GM23338 (cell line): ENCODE measurements around the gene NTPCR. TPM values are rescaled to one million over a fixed set of nuclear protein-coding genes. Genes with fewer than 3 reads are reported as not detected.

Experiments
- ATAC-seq: fragments of 200-7000 bp; cut with Tn5 transposase; 3 replicates; pipeline ENCODE4 v1.9.1; 2020
- DNase-seq: peaks from one replicate; pipeline ENCODE4 v3.0.0-alpha.2; 2015; ENCODE audit warnings: low spot score
- H2AFZ ChIP-seq: fragments of 200-600 bp; sonication (generic); 2 replicates; pipeline ENCODE4 v1.8.0; 2016; ENCODE audit warnings: antibody characterized with exemption, mild to moderate bottlenecking, moderate library complexity
- H3F3A ChIP-seq: fragments of 200-600 bp; sonication (generic); replicated peaks from 2 replicates; pipeline ENCODE4 v1.8.0; 2017; ENCODE audit warnings: antibody characterized with exemption, mixed run types, low read depth
- H3K27ac ChIP-seq: fragments of 200-600 bp; sonication (generic); 2 replicates; pipeline ENCODE4 v1.6.1; 2016; ENCODE audit warnings: low read depth
- H3K27me3 ChIP-seq: fragments of 200-600 bp; sonication (generic); 2 replicates; pipeline ENCODE4 v1.8.0; 2016; ENCODE audit warnings: mild to moderate bottlenecking, mixed run types, moderate library complexity; ENCODE audit not compliant: insufficient read depth
- H3K36me3 ChIP-seq: fragments of 200-600 bp; sonication (generic); 2 replicates; pipeline ENCODE4 v1.8.0; 2016; ENCODE audit warnings: mild to moderate bottlenecking; ENCODE audit not compliant: insufficient read depth
- H3K4me1 ChIP-seq: fragments of 200-600 bp; sonication (generic); 2 replicates; pipeline ENCODE4 v1.8.0; 2016; ENCODE audit warnings: mild to moderate bottlenecking, moderate library complexity; ENCODE audit not compliant: insufficient read depth
- H3K4me2 ChIP-seq: fragments of 200-600 bp; sonication (generic); 2 replicates; pipeline ENCODE4 v1.7.1; 2017; ENCODE audit warnings: mixed run types
- H3K4me3 ChIP-seq: fragments of 200-600 bp; sonication (generic); 2 replicates; pipeline ENCODE4 v1.6.1; 2016; ENCODE audit warnings: mixed run types
- H3K79me2 ChIP-seq: fragments of 200-600 bp; sonication (generic); replicated peaks from 2 replicates; pipeline ENCODE4 v1.8.0; 2017; ENCODE audit warnings: mild to moderate bottlenecking; ENCODE audit not compliant: insufficient read depth
- H3K9me2 ChIP-seq: fragments of 200-600 bp; sonication (generic); 2 replicates; pipeline ENCODE4 v1.8.0; 2017; ENCODE audit not compliant: insufficient read depth
- H4K20me1 ChIP-seq: fragments of 200-600 bp; sonication (generic); replicated peaks from 2 replicates; pipeline ENCODE4 v1.8.0; 2017; ENCODE audit warnings: mild to moderate bottlenecking; ENCODE audit not compliant: insufficient read depth
- H3K27ac Mint-ChIP-seq: 2 replicates; pipeline ENCODE4 v1.8.0; 2020; ENCODE audit warnings: inconsistent platforms, mild to moderate bottlenecking, moderate library complexity, mixed read lengths
- H3K27me3 Mint-ChIP-seq: 3 replicates; pipeline ENCODE4 v1.8.0; 2022; ENCODE audit warnings: low read depth, mild to moderate bottlenecking, moderate library complexity, mixed read lengths, inconsistent platforms; ENCODE audit not compliant: insufficient read depth, poor library complexity
- H3K36me3 Mint-ChIP-seq: 3 replicates; pipeline ENCODE4 v1.8.0; 2021; ENCODE audit warnings: low read depth, mild to moderate bottlenecking, inconsistent platforms, moderate library complexity, mixed read lengths
- H3K4me1 Mint-ChIP-seq: 3 replicates; pipeline ENCODE4 v1.8.0; 2020; ENCODE audit warnings: mild to moderate bottlenecking, inconsistent platforms, mixed read lengths
- H3K4me3 Mint-ChIP-seq: 3 replicates; pipeline ENCODE4 v1.8.0; 2021; ENCODE audit warnings: moderate library complexity, mild to moderate bottlenecking, inconsistent platforms, mixed read lengths
- H3K9me3 Mint-ChIP-seq: 3 replicates; pipeline ENCODE4 v1.8.0; 2020; ENCODE audit warnings: moderate library complexity, mild to moderate bottlenecking, inconsistent platforms, mixed read lengths
- CREB1 ChIP-seq: fragments of 250-450 bp; sonication (Bioruptor Pico); IDR thresholded peaks from 2 replicates; pipeline ENCODE4 v1.5.0; 2020; ENCODE audit warnings: low read depth, mild to moderate bottlenecking, moderate library complexity
- EZH2 ChIP-seq: fragments of 200-600 bp; sonication (generic); IDR thresholded peaks from one replicate; pipeline ENCODE4 v1.8.0; 2017; ENCODE audit warnings: antibody characterized with exemption, mild to moderate bottlenecking, low read depth; ENCODE audit not compliant: unreplicated experiment
- EZH2phosphoT487 ChIP-seq: fragments of 200-600 bp; sonication (generic); IDR thresholded peaks from one replicate; pipeline ENCODE4 v1.8.1; 2018; ENCODE audit warnings: antibody characterized with exemption; ENCODE audit not compliant: unreplicated experiment
- JUNB ChIP-seq: IDR thresholded peaks from one replicate; pipeline ENCODE4 v1.6.1; 2016; ENCODE audit warnings: antibody characterized with exemption; ENCODE audit not compliant: unreplicated experiment
- NANOG ChIP-seq: IDR thresholded peaks from 2 replicates; pipeline ENCODE4 v1.6.1; 2016; ENCODE audit warnings: antibody characterized with exemption, borderline replicate concordance
- POLR2AphosphoS5 ChIP-seq: IDR thresholded peaks from 2 replicates; pipeline ENCODE4 v1.6.1; 2016; ENCODE audit warnings: antibody characterized with exemption, low read depth
- STAT1 ChIP-seq: IDR thresholded peaks from one replicate; pipeline ENCODE4 v1.6.1; 2016; ENCODE audit warnings: antibody characterized with exemption; ENCODE audit not compliant: unreplicated experiment
- ZNF114 ChIP-seq: fragments of 250-450 bp; sonication (Bioruptor Pico); IDR thresholded peaks from 2 replicates; pipeline ENCODE4 v1.5.0; 2020; ENCODE audit warnings: mild to moderate bottlenecking, moderate library complexity
- ZNF331 ChIP-seq: fragments of 250-450 bp; sonication (Bioruptor Pico); IDR thresholded peaks from 2 replicates; pipeline ENCODE4 v1.5.0; 2020; ENCODE audit warnings: low read depth, mild to moderate bottlenecking, moderate library complexity
- polyA plus RNA-seq: library from polyadenylated mRNA; unstranded; fragments of >200 nt; fragmentation: Nextera tagmentation; extraction: Ambion mirVana; gene quantifications from 2 replicates; pipeline ENCODE4 v1.2.1, GENCODE V29; 2016
- total RNA-seq: library from RNA; depleted of rRNA; stranded (reverse); fragments of >200 nt; shearing (Covaris generic); gene quantifications from 2 replicates; pipeline ENCODE4 v1.2.3, GENCODE V29; 2014
- TF ChIP-seq, protein P1 (sequence below): fragments of 250-450 bp; sonication (Bioruptor Pico); IDR thresholded peaks from 2 replicates; pipeline ENCODE4 v1.5.0; 2020; ENCODE audit warnings: mild to moderate bottlenecking, moderate library complexity
- TF ChIP-seq, protein P2 (sequence below): IDR thresholded peaks from 2 replicates; pipeline ENCODE4 v1.6.1; 2016; ENCODE audit warnings: antibody characterized with exemption
- TF ChIP-seq, protein P3 (sequence below): IDR thresholded peaks from one replicate; pipeline ENCODE4 v1.6.1; 2018; ENCODE audit warnings: antibody characterized with exemption; ENCODE audit not compliant: unreplicated experiment
- TF ChIP-seq, protein P4 (sequence below), 2 experiments: fragments of 200-600 bp in 1 of 2; sonication (generic) in 1 of 2; conservative IDR thresholded peaks; 2 replicates each; pipeline versions ENCODE4 v1.5.1 to v1.6.1; 2016 to 2017; ENCODE audit warnings: antibody characterized with exemption in 2 of 2, low read depth in 2 of 2, mild to moderate bottlenecking in 2 of 2, moderate library complexity in 1 of 2

Gene NTPCR
- total and polyA plus RNA-seq, 2 experiments from 2014 or later, result 64.1 to 150 TPM

DNA sequence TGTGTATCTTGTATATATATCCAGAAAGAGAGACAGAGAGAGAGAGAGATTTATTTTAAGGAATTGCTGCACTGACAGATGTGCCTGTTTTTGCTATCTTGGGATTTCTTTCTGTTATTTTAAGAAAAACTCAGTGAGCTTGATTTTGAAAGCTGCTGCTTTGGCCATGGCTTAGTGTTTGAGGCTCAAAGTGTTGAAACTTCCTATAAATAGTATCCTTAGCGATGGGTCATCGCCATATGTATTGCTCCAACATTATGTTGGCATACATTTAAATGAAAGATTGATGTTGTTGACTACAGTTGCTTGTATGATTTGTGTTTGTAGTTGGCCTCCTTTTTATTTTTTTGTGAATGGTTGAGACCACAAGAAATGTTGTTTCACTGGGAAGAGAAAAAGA is 29.0 kb upstream of the NTPCR start:
- ATAC-seq (no peak), DNase-seq (no peak)
- Mint-ChIP-seq H3K36me3 (no peaks in the 10 kb centered on the region), H3K27ac (no peak overlapping the region), H3K4me1 (no peaks in the 10 kb centered on the region), H3K9me3 (no peaks in the 10 kb centered on the region), H3K27me3 (no peaks in the 10 kb centered on the region), H3K4me3 (no peak overlapping the region)
- Histone ChIP-seq H2AFZ (no peak overlapping the region), H3K9me2 (no peaks in the 10 kb centered on the region), H4K20me1 (no peaks in the 10 kb centered on the region), H3F3A (no peaks in the 10 kb centered on the region), H3K27ac (no peak overlapping the region), H3K4me1 (no peaks in the 10 kb centered on the region), H3K36me3 (no peaks in the 10 kb centered on the region), H3K27me3 (no peaks in the 10 kb centered on the region), H3K4me3 (no peak overlapping the region), H3K4me2 (no peak overlapping the region), H3K79me2 (no peaks in the 10 kb centered on the region)
- TF ChIP-seq EZH2phosphoT487 (no peak), STAT1 (no peak), CREB1 (CRISPR knock-in tag) (no peak), JUNB (no peak), EZH2 (no peak), POLR2AphosphoS5 (no peak), NANOG (no peak), ZNF331 (CRISPR knock-in tag) (no peak), ZNF114 (CRISPR knock-in tag) (no peak)
- TF ChIP-seq, protein P1, sequence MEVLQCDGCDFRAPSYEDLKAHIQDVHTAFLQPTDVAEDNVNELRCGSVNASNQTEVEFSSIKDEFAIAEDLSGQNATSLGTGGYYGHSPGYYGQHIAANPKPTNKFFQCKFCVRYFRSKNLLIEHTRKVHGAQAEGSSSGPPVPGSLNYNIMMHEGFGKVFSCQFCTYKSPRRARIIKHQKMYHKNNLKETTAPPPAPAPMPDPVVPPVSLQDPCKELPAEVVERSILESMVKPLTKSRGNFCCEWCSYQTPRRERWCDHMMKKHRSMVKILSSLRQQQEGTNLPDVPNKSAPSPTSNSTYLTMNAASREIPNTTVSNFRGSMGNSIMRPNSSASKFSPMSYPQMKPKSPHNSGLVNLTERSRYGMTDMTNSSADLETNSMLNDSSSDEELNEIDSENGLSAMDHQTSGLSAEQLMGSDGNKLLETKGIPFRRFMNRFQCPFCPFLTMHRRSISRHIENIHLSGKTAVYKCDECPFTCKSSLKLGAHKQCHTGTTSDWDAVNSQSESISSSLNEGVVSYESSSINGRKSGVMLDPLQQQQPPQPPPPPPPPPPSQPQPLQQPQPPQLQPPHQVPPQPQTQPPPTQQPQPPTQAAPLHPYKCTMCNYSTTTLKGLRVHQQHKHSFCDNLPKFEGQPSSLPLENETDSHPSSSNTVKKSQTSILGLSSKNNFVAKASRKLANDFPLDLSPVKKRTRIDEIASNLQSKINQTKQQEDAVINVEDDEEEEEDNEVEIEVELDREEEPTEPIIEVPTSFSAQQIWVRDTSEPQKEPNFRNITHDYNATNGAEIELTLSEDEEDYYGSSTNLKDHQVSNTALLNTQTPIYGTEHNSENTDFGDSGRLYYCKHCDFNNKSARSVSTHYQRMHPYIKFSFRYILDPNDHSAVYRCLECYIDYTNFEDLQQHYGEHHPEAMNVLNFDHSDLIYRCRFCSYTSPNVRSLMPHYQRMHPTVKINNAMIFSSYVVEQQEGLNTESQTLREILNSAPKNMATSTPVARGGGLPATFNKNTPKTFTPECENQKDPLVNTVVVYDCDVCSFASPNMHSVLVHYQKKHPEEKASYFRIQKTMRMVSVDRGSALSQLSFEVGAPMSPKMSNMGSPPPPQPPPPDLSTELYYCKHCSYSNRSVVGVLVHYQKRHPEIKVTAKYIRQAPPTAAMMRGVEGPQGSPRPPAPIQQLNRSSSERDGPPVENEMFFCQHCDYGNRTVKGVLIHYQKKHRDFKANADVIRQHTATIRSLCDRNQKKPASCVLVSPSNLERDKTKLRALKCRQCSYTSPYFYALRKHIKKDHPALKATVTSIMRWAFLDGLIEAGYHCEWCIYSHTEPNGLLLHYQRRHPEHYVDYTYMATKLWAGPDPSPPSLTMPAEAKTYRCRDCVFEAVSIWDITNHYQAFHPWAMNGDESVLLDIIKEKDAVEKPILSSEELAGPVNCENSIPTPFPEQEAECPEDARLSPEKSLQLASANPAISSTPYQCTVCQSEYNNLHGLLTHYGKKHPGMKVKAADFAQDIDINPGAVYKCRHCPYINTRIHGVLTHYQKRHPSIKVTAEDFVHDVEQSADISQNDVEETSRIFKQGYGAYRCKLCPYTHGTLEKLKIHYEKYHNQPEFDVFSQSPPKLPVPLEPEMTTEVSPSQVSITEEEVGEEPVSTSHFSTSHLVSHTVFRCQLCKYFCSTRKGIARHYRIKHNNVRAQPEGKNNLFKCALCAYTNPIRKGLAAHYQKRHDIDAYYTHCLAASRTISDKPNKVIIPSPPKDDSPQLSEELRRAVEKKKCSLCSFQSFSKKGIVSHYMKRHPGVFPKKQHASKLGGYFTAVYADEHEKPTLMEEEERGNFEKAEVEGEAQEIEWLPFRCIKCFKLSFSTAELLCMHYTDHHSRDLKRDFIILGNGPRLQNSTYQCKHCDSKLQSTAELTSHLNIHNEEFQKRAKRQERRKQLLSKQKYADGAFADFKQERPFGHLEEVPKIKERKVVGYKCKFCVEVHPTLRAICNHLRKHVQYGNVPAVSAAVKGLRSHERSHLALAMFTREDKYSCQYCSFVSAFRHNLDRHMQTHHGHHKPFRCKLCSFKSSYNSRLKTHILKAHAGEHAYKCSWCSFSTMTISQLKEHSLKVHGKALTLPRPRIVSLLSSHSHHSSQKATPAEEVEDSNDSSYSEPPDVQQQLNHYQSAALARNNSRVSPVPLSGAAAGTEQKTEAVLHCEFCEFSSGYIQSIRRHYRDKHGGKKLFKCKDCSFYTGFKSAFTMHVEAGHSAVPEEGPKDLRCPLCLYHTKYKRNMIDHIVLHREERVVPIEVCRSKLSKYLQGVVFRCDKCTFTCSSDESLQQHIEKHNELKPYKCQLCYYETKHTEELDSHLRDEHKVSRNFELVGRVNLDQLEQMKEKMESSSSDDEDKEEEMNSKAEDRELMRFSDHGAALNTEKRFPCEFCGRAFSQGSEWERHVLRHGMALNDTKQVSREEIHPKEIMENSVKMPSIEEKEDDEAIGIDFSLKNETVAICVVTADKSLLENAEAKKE (CRISPR knock-in tag), result no peak
- TF ChIP-seq, protein P2, sequence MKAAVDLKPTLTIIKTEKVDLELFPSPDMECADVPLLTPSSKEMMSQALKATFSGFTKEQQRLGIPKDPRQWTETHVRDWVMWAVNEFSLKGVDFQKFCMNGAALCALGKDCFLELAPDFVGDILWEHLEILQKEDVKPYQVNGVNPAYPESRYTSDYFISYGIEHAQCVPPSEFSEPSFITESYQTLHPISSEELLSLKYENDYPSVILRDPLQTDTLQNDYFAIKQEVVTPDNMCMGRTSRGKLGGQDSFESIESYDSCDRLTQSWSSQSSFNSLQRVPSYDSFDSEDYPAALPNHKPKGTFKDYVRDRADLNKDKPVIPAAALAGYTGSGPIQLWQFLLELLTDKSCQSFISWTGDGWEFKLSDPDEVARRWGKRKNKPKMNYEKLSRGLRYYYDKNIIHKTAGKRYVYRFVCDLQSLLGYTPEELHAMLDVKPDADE, result no peak
- TF ChIP-seq, protein P3, sequence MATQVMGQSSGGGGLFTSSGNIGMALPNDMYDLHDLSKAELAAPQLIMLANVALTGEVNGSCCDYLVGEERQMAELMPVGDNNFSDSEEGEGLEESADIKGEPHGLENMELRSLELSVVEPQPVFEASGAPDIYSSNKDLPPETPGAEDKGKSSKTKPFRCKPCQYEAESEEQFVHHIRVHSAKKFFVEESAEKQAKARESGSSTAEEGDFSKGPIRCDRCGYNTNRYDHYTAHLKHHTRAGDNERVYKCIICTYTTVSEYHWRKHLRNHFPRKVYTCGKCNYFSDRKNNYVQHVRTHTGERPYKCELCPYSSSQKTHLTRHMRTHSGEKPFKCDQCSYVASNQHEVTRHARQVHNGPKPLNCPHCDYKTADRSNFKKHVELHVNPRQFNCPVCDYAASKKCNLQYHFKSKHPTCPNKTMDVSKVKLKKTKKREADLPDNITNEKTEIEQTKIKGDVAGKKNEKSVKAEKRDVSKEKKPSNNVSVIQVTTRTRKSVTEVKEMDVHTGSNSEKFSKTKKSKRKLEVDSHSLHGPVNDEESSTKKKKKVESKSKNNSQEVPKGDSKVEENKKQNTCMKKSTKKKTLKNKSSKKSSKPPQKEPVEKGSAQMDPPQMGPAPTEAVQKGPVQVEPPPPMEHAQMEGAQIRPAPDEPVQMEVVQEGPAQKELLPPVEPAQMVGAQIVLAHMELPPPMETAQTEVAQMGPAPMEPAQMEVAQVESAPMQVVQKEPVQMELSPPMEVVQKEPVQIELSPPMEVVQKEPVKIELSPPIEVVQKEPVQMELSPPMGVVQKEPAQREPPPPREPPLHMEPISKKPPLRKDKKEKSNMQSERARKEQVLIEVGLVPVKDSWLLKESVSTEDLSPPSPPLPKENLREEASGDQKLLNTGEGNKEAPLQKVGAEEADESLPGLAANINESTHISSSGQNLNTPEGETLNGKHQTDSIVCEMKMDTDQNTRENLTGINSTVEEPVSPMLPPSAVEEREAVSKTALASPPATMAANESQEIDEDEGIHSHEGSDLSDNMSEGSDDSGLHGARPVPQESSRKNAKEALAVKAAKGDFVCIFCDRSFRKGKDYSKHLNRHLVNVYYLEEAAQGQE, result no peak
- TF ChIP-seq, protein P4, sequence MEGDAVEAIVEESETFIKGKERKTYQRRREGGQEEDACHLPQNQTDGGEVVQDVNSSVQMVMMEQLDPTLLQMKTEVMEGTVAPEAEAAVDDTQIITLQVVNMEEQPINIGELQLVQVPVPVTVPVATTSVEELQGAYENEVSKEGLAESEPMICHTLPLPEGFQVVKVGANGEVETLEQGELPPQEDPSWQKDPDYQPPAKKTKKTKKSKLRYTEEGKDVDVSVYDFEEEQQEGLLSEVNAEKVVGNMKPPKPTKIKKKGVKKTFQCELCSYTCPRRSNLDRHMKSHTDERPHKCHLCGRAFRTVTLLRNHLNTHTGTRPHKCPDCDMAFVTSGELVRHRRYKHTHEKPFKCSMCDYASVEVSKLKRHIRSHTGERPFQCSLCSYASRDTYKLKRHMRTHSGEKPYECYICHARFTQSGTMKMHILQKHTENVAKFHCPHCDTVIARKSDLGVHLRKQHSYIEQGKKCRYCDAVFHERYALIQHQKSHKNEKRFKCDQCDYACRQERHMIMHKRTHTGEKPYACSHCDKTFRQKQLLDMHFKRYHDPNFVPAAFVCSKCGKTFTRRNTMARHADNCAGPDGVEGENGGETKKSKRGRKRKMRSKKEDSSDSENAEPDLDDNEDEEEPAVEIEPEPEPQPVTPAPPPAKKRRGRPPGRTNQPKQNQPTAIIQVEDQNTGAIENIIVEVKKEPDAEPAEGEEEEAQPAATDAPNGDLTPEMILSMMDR (conservative IDR thresholded peaks at IDR 0.05; ENCODE audit: low read depth in 2 of 2), result no peak
